H1 (cell line): Measurements from ENCODE around the gene CDK13. TPM values are rescaled to one million over a fixed set of nuclear protein-coding genes. Genes with fewer than 3 reads are reported as not detected.

Experiments
- CTCF ChIA-PET: fragments of 300-600 bp; sonication (Branson Sonifier 250); formaldehyde crosslinking; loops from one replicate; lab custom pipeline; 2021; ENCODE audit not compliant: partially characterized antibody; lab: Charles Lee
- POLR2A ChIA-PET: fragments of 300-600 bp; sonication (Branson Sonifier 250); formaldehyde crosslinking; loops from one replicate; lab custom pipeline; 2021; ENCODE audit warnings: inconsistent platforms; ENCODE audit not compliant: partially characterized antibody; lab: Charles Lee
- DNase-seq, 2 experiments: peaks; one replicate each; pipeline versions ENCODE4 v3.0.0 to v3.0.0-alpha.2; 2010 to 2022; ENCODE audit warnings: low spot score in 2 of 2, low read depth in 1 of 2, mixed read lengths in 1 of 2
- FAIRE-seq: peaks from 2 replicates; lab custom pipeline; 2011; peaks lifted over from hg19 to GRCh38; lab: Jason Lieb, UNC
- H2AFZ ChIP-seq: 2 replicates; pipeline ENCODE4 v1.8.1; 2012; ENCODE audit warnings: low read length, inconsistent platforms
- H2AK5ac ChIP-seq: 2 replicates; pipeline ENCODE4 v1.6.1; 2013; ENCODE audit warnings: low read depth, low read length
- H2BK120ac ChIP-seq: replicated peaks from 2 replicates; pipeline ENCODE3; 2013; ENCODE audit warnings: low read depth, low read length, inconsistent platforms
- H2BK12ac ChIP-seq: 2 replicates; pipeline ENCODE4 v1.6.1; 2013; ENCODE audit warnings: low read depth, low read length
- H2BK15ac ChIP-seq: 2 replicates; pipeline ENCODE4 v1.6.1; 2013; ENCODE audit warnings: low read length
- H2BK20ac ChIP-seq: 2 replicates; pipeline ENCODE4 v1.6.1; 2013; ENCODE audit warnings: low read length
- H2BK5ac ChIP-seq: 2 replicates; pipeline ENCODE4 v1.6.1; 2013; ENCODE audit warnings: low read depth, low read length
- H3K14ac ChIP-seq: 2 replicates; pipeline ENCODE4 v1.6.1; 2013; ENCODE audit warnings: inconsistent platforms; ENCODE audit not compliant: insufficient read length
- H3K18ac ChIP-seq: 2 replicates; pipeline ENCODE4 v1.6.1; 2013; ENCODE audit warnings: low read length; ENCODE audit errors: extremely low read depth
- H3K23ac ChIP-seq: 2 replicates; pipeline ENCODE4 v1.6.1; 2013; ENCODE audit warnings: inconsistent platforms; ENCODE audit not compliant: insufficient read length
- H3K23me2 ChIP-seq: 2 replicates; pipeline ENCODE4 v1.6.1; 2013; ENCODE audit warnings: low read depth, low read length
- H3K27ac ChIP-seq: 2 replicates; pipeline ENCODE4 v1.6.1; 2011; ENCODE audit warnings: low read depth, low read length, inconsistent platforms
- H3K27me3 ChIP-seq, 4 experiments: replicated peaks in 1 of 4; 1 replicate in 1 of 4; 2 replicates in 3 of 4; pipeline versions ENCODE4 v1.6.1 to v1.8.1; 2011 to 2013; ENCODE audit warnings: low read length in 3 of 4, mild to moderate bottlenecking in 3 of 4, inconsistent platforms in 2 of 4, mixed read lengths in 2 of 4, moderate library complexity in 1 of 4; ENCODE audit not compliant: control insufficient read depth in 3 of 4, insufficient read depth in 3 of 4; ENCODE audit errors: extremely low read depth in 1 of 4
- H3K36me3 ChIP-seq, 4 experiments: 2 replicates each; pipeline versions ENCODE4 v1.6.1 to v1.8.1; 2011 to 2013; ENCODE audit warnings: mild to moderate bottlenecking in 4 of 4, low read length in 3 of 4, moderate library complexity in 2 of 4, control low read depth in 1 of 4, inconsistent platforms in 1 of 4; ENCODE audit not compliant: insufficient read depth in 4 of 4, control insufficient read depth in 2 of 4
- H3K4ac ChIP-seq: replicated peaks from 2 replicates; pipeline ENCODE3; 2013; ENCODE audit warnings: low read length, low read depth, mixed read lengths, inconsistent platforms; ENCODE audit not compliant: insufficient read length
- H3K4me1 ChIP-seq, 4 experiments: replicated peaks in 1 of 4; 1 replicate in 1 of 4; 2 replicates in 3 of 4; pipeline versions ENCODE4 v1.6.1 to v1.8.1; 2011 to 2013; ENCODE audit warnings: low read length in 3 of 4, inconsistent platforms in 2 of 4, mixed read lengths in 1 of 4; ENCODE audit not compliant: insufficient read depth in 4 of 4, control insufficient read depth in 3 of 4
- H3K4me2 ChIP-seq, 2 experiments: 2 replicates each; pipeline versions ENCODE4 v1.6.1 to v1.8.1; 2011 to 2013; ENCODE audit warnings: low read depth in 2 of 2, low read length in 2 of 2, control low read depth in 1 of 2, inconsistent platforms in 1 of 2, mild to moderate bottlenecking in 1 of 2; ENCODE audit not compliant: insufficient read depth in 1 of 2
- H3K4me3 ChIP-seq, 4 experiments: fragments of 200-600, 300-600 bp in 1 of 4; sonication (generic), shearing (Covaris generic), sonication (Bioruptor Twin) in 1 of 4; 2 replicates each; pipeline versions ENCODE4 v1.5.1 to v1.8.1; 2011 to 2016; ENCODE audit warnings: low read length in 4 of 4, low read depth in 3 of 4, control low read depth in 2 of 4, inconsistent platforms in 2 of 4, mild to moderate bottlenecking in 2 of 4, mixed read lengths in 1 of 4, moderate library complexity in 1 of 4; ENCODE audit not compliant: insufficient read depth in 2 of 4; ENCODE audit errors: extremely low read depth in 1 of 4
- H3K56ac ChIP-seq: replicated peaks from 2 replicates; pipeline ENCODE3; 2013; ENCODE audit warnings: low read depth, mild to moderate bottlenecking, mixed read lengths, low read length, inconsistent platforms; ENCODE audit not compliant: insufficient read length
- H3K79me1 ChIP-seq: 2 replicates; pipeline ENCODE4 v1.6.1; 2013; ENCODE audit warnings: low read depth, low read length, control low read depth
- H3K79me2 ChIP-seq, 2 experiments: 2 replicates each; pipeline versions ENCODE4 v1.6.1 to v1.8.1; 2012 to 2013; ENCODE audit warnings: low read length in 2 of 2, mild to moderate bottlenecking in 2 of 2, inconsistent platforms in 1 of 2; ENCODE audit not compliant: insufficient read depth in 2 of 2, control insufficient read depth in 1 of 2
- H3K9ac ChIP-seq, 4 experiments: replicated peaks in 1 of 4; 1 replicate in 1 of 4; 2 replicates in 3 of 4; pipeline versions ENCODE4 v1.6.1 to v1.8.1; 2011 to 2013; ENCODE audit warnings: low read depth in 3 of 4, low read length in 3 of 4, control low read depth in 2 of 4, mild to moderate bottlenecking in 2 of 4, moderate library complexity in 2 of 4, inconsistent platforms in 1 of 4; ENCODE audit errors: extremely low read depth in 1 of 4
- H3K9me3 ChIP-seq, 2 experiments: 2 replicates each; pipeline versions ENCODE4 v1.6.1 to v1.8.1; 2012 to 2013; ENCODE audit warnings: mild to moderate bottlenecking in 2 of 2, moderate library complexity in 2 of 2, control low read depth in 1 of 2, inconsistent platforms in 1 of 2, low read depth in 1 of 2, low read length in 1 of 2, mixed read lengths in 1 of 2; ENCODE audit not compliant: insufficient read depth in 2 of 2
- H4K20me1 ChIP-seq, 2 experiments: replicated peaks in 1 of 2; 2 replicates each; pipeline versions ENCODE3 to v1.8.1; 2011 to 2013; ENCODE audit warnings: inconsistent platforms in 2 of 2, low read length in 2 of 2, mild to moderate bottlenecking in 1 of 2; ENCODE audit not compliant: insufficient read depth in 2 of 2, control insufficient read depth in 1 of 2
- H4K5ac ChIP-seq: 2 replicates; pipeline ENCODE4 v1.6.1; 2013; ENCODE audit warnings: low read length, low read depth, mixed read lengths, inconsistent platforms; ENCODE audit not compliant: insufficient read length
- H4K8ac ChIP-seq: 2 replicates; pipeline ENCODE4 v1.8.0; 2013; ENCODE audit warnings: mild to moderate bottlenecking, moderate library complexity, low read length, inconsistent platforms; ENCODE audit not compliant: insufficient read depth; ENCODE audit errors: extremely low read depth
- H4K91ac ChIP-seq: replicated peaks from 2 replicates; pipeline ENCODE3; 2013; ENCODE audit warnings: low read length, mixed read lengths, inconsistent platforms; ENCODE audit not compliant: insufficient read length
- CBX5 ChIP-seq: fragments of 300-800, 300-1000 bp; sonication (generic); IDR thresholded peaks from 2 replicates; pipeline ENCODE4 v1.7.1; 2016; ENCODE audit warnings: antibody characterized with exemption, low read length, low read depth
- CHD2 ChIP-seq: IDR thresholded peaks from 2 replicates; pipeline ENCODE4 v1.6.1; 2012; ENCODE audit warnings: low read length, improper control_type of control experiment
- CTBP2 ChIP-seq: IDR thresholded peaks from 2 replicates; pipeline ENCODE4 v1.7.0; 2011; ENCODE audit warnings: borderline replicate concordance, mild to moderate bottlenecking, moderate library complexity, mixed read lengths, low read length; ENCODE audit not compliant: insufficient read depth, insufficient read length
- HDAC6 ChIP-seq: IDR thresholded peaks from one replicate; pipeline ENCODE4 v1.7.1; 2012; ENCODE audit warnings: low read depth, mild to moderate bottlenecking, inconsistent platforms, low read length, moderate library complexity
- KDM1A ChIP-seq: fragments of 200-600, 300-600 bp; sonication (generic); IDR thresholded peaks from 2 replicates; pipeline ENCODE4 v1.7.1; 2016; ENCODE audit warnings: mild to moderate bottlenecking, low read length, borderline replicate concordance
- KDM5A ChIP-seq: fragments of 200-600 bp; IDR thresholded peaks from 2 replicates; pipeline ENCODE4 v1.7.1; 2012; ENCODE audit warnings: mild to moderate bottlenecking, low read length, inconsistent platforms, mixed read lengths
- RBBP5 ChIP-seq: IDR thresholded peaks from 2 replicates; pipeline ENCODE4 v1.7.1; 2012; ENCODE audit warnings: low read depth, mild to moderate bottlenecking, inconsistent platforms, low read length, moderate library complexity, borderline replicate concordance
- RXRA ChIP-seq: IDR thresholded peaks from 2 replicates; pipeline ENCODE4 v1.6.1; 2011; ENCODE audit warnings: low read depth, mild to moderate bottlenecking, low read length, moderate library complexity; ENCODE audit not compliant: insufficient read depth
- SUZ12 ChIP-seq: fragments of 200-600 bp; sonication (generic); IDR thresholded peaks from 2 replicates; pipeline ENCODE4 v1.6.1; 2012; ENCODE audit warnings: mild to moderate bottlenecking, inconsistent platforms, low read length, moderate library complexity, mixed read lengths
- TBP ChIP-seq: IDR thresholded peaks from 2 replicates; pipeline ENCODE4 v1.6.1; 2011; ENCODE audit warnings: low read depth, low read length, improper control_type of control experiment
- ZNF274 ChIP-seq: IDR thresholded peaks from 2 replicates; pipeline ENCODE4 v1.7.0; 2012; ENCODE audit warnings: low read length, borderline replicate concordance; ENCODE audit errors: extremely low read depth
- WGBS, 2 experiments: shearing (Covaris generic) in 1 of 2; methylation state at CpG; one replicate each; pipeline versions ENCODE4 v1.1.6 to v1.1.7; 2013 to 2015; ENCODE audit warnings: low lambda C conversion rate in 2 of 2, mixed read lengths in 2 of 2, inconsistent platforms in 1 of 2, low coverage in 1 of 2, missing lambda C conversion rate in 1 of 2; ENCODE audit not compliant: insufficient replicate concordance in 2 of 2, insufficient coverage in 1 of 2, insufficient read length in 1 of 2; ENCODE audit errors: extremely low coverage in 1 of 2, missing lambda C conversion rate in 1 of 2; 5-methylcytosine and 5-hydroxymethylcytosine counted together
- polyA plus RNA-seq, 7 experiments: library from polyadenylated mRNA; depleted of rRNA in 3 of 7; stranded (reverse) in 5 of 7; unstranded in 2 of 7; fragments of >200 nt in 5 of 7; fragments of 200-250 nt in 2 of 7; gene quantifications; 1 replicate in 5 of 7; 2 replicates in 1 of 7; 4 replicates in 1 of 7; pipeline versions ENCODE4 v1.2.1 to v1.2.3, GENCODE V29; 2011 to 2013; ENCODE audit warnings: missing spikeins in 2 of 7, mixed read lengths in 2 of 7
- total RNA-seq: library from RNA; stranded (reverse); fragmentation: NEBNext Ultra II Directional; extraction: Animal tissue kit (Norgen Biotek cat#: 25700); gene quantifications from 2 replicates; pipeline ENCODE4 v1.2.1, GENCODE V29; 2021
- TF ChIP-seq, protein P1 (sequence below), 3 experiments: IDR thresholded peaks; 1 replicate in 2 of 3; 2 replicates in 1 of 3; pipeline versions ENCODE4 v1.5.1 to v1.6.1; 2011; ENCODE audit warnings: low read length in 3 of 3, mild to moderate bottlenecking in 3 of 3, inconsistent platforms in 2 of 3, low read depth in 1 of 3, moderate library complexity in 1 of 3; ENCODE audit not compliant: insufficient read depth in 1 of 3; ENCODE audit errors: control extremely low read depth in 1 of 3

CDK13 gene
- total and polyA plus RNA-seq, 2 of the 8 experiments (the other 6 are each of a cell fraction or from before 2014, with no cell fraction given), result 22.6 to 49.5 TPM

DNA sequence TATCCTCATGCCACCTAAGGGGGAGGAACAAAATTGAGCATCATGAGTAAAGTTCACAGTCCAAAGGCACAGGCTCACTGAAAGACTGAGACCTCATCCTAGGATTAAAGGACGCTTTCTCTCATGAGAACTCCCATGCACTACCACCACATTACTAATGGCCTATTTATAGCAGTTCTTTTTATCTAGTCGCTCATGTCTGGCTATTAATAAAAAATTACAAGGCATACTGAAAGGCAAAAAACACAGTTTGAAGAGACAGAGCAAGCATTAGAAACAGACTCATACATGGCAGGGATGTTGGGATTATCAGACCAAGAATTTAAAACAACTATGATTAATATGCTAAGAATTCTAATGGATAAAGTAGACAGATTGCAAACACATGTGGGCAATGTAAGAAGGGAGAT, 46.0 kb upstream of the CDK13 start:
- H3K23ac ChIP-seq, result no peak overlapping the region
- no peak overlapping the region for H4K91ac ChIP-seq
- H3K9me3 ChIP-seq, result no peaks in the 10 kb centered on the region
- no peak overlapping the region for H2BK15ac ChIP-seq
- H2BK12ac ChIP-seq, result no peak overlapping the region
- no peak overlapping the region for H2AK5ac ChIP-seq
- no peaks in the 10 kb centered on the region for H3K79me2 ChIP-seq
- WGBS, 2 experiments, result 85% methylated on average over 2 of the region's 2 CpGs; no CpG with 5 or more reads in 1 of the 2 experiments
- no peaks in the 10 kb centered on the region for H3K27me3 ChIP-seq
- no peak overlapping the region for H3K4me2 ChIP-seq
- no peak for FAIRE-seq
- ChIA-PET POLR2A (interaction anchor here (0.7 kb wide), 1 partner anchor 238 kb away, joined by 4 read pairs; no protein-coding TSS in a partner anchor), CTCF (interaction anchor here (0.6 to 0.7 kb wide), 2 partner anchors 17 to 134 kb away, joined by 3 to 4 read pairs; no protein-coding TSS in a partner anchor)
- no peak overlapping the region for H4K5ac ChIP-seq
- H3K56ac ChIP-seq, result no peak overlapping the region
- H3K36me3 ChIP-seq, result no peaks in the 10 kb centered on the region
- H3K14ac ChIP-seq, result no peak overlapping the region
- no peaks in the 10 kb centered on the region for H3K79me1 ChIP-seq
- no peak overlapping the region for H3K18ac ChIP-seq
- no peak overlapping the region for H3K27ac ChIP-seq
- no peak overlapping the region for H2BK5ac ChIP-seq
- no peak overlapping the region for H2BK20ac ChIP-seq
- no peak overlapping the region for H2BK120ac ChIP-seq
- no peak overlapping the region for H4K8ac ChIP-seq
- H3K9ac ChIP-seq, result no peak overlapping the region
- no peak overlapping the region for H3K4ac ChIP-seq
- H4K20me1 ChIP-seq, result no peaks in the 10 kb centered on the region
- no peak for DNase-seq
- H2AFZ ChIP-seq, result no peak overlapping the region
- H3K4me1 ChIP-seq, result no peaks in the 10 kb centered on the region
- no peaks in the 10 kb centered on the region for H3K23me2 ChIP-seq
- H3K4me3 ChIP-seq, result no peak overlapping the region
- TF ChIP-seq, protein P1, sequence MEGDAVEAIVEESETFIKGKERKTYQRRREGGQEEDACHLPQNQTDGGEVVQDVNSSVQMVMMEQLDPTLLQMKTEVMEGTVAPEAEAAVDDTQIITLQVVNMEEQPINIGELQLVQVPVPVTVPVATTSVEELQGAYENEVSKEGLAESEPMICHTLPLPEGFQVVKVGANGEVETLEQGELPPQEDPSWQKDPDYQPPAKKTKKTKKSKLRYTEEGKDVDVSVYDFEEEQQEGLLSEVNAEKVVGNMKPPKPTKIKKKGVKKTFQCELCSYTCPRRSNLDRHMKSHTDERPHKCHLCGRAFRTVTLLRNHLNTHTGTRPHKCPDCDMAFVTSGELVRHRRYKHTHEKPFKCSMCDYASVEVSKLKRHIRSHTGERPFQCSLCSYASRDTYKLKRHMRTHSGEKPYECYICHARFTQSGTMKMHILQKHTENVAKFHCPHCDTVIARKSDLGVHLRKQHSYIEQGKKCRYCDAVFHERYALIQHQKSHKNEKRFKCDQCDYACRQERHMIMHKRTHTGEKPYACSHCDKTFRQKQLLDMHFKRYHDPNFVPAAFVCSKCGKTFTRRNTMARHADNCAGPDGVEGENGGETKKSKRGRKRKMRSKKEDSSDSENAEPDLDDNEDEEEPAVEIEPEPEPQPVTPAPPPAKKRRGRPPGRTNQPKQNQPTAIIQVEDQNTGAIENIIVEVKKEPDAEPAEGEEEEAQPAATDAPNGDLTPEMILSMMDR (IDR thresholded peaks at IDR 0.05; ENCODE audit: control extremely low read depth in 1 of 3, insufficient read depth in 1 of 3, low read depth in 1 of 3, low read length in 3 of 3), result no peak
- no peak for TF ChIP-seq ZNF274
- TF ChIP-seq RBBP5, result no peak
- TF ChIP-seq CTBP2, result no peak
- no peak for TF ChIP-seq HDAC6
- TF ChIP-seq KDM5A, result no peak
- no peak for TF ChIP-seq RXRA
- no peak for TF ChIP-seq KDM1A
- no peak for TF ChIP-seq TBP
- TF ChIP-seq SUZ12, result no peak
- no peak for TF ChIP-seq CHD2
- no peak for TF ChIP-seq CBX5
